Trophoblast cell (in vitro differentiated cells and primary cell): ENCODE results near the gene IL10.

Experiments
- DNase-seq, 2 donors: peaks; one replicate each; pipeline ENCODE4 v3.0.0-alpha.2; 2016
- H2AFZ ChIP-seq: 2 replicates; pipeline ENCODE4 v1.6.1; 2013; ENCODE audit warnings: low read length, moderate library complexity, mild to moderate bottlenecking; ENCODE audit not compliant: insufficient read depth, poor library complexity
- H2AK5ac ChIP-seq: 2 replicates; pipeline ENCODE4 v1.6.1; 2013; ENCODE audit warnings: mild to moderate bottlenecking, low read length
- H2BK120ac ChIP-seq: 2 replicates; pipeline ENCODE4 v1.6.1; 2013; ENCODE audit warnings: low read length, mild to moderate bottlenecking, moderate library complexity; ENCODE audit not compliant: insufficient read depth, poor library complexity
- H2BK12ac ChIP-seq: 2 replicates; pipeline ENCODE4 v1.6.1; 2013; ENCODE audit warnings: mild to moderate bottlenecking, low read length, moderate library complexity
- H2BK5ac ChIP-seq: 2 replicates; pipeline ENCODE4 v1.6.1; 2013; ENCODE audit warnings: low read length, low read depth, moderate library complexity, mild to moderate bottlenecking; ENCODE audit not compliant: poor library complexity
- H3K14ac ChIP-seq: 2 replicates; pipeline ENCODE4 v1.6.1; 2013; ENCODE audit warnings: mild to moderate bottlenecking, low read length
- H3K18ac ChIP-seq: 2 replicates; pipeline ENCODE4 v1.6.1; 2013; ENCODE audit warnings: mild to moderate bottlenecking, low read length
- H3K23ac ChIP-seq: 2 replicates; pipeline ENCODE4 v1.6.1; 2013; ENCODE audit warnings: low read length
- H3K27ac ChIP-seq: 2 replicates; pipeline ENCODE4 v1.5.1; 2013; ENCODE audit warnings: low read depth, mild to moderate bottlenecking, inconsistent platforms, low read length, moderate library complexity
- H3K27me3 ChIP-seq: 2 replicates; pipeline ENCODE4 v1.6.1; 2013; ENCODE audit warnings: inconsistent platforms, mild to moderate bottlenecking, low read length, moderate library complexity; ENCODE audit not compliant: insufficient read depth
- H3K36me3 ChIP-seq, 2 experiments: 1 replicate in 1 of 2; 2 replicates in 1 of 2; pipeline ENCODE4 v1.6.1; 2013; ENCODE audit warnings: low read length in 2 of 2, mild to moderate bottlenecking in 2 of 2, moderate library complexity in 1 of 2; ENCODE audit not compliant: insufficient read depth in 2 of 2, control insufficient read depth in 1 of 2
- H3K4ac ChIP-seq: 2 replicates; pipeline ENCODE4 v1.6.1; 2013; ENCODE audit warnings: low read depth, mild to moderate bottlenecking, low read length, moderate library complexity
- H3K4me1 ChIP-seq, 2 experiments: 1 replicate in 1 of 2; 2 replicates in 1 of 2; pipeline ENCODE4 v1.6.1; 2013; ENCODE audit warnings: low read length in 2 of 2, mild to moderate bottlenecking in 2 of 2, moderate library complexity in 1 of 2; ENCODE audit not compliant: insufficient read depth in 2 of 2, control insufficient read depth in 1 of 2
- H3K4me2 ChIP-seq: 2 replicates; pipeline ENCODE4 v1.6.1; 2013; ENCODE audit warnings: inconsistent platforms, mild to moderate bottlenecking, low read length, moderate library complexity
- H3K4me3 ChIP-seq: 2 replicates; pipeline ENCODE4 v1.5.1; 2013; ENCODE audit warnings: mild to moderate bottlenecking, low read depth, low read length, inconsistent platforms
- H3K79me1 ChIP-seq: one replicate; pipeline ENCODE4 v1.6.1; 2013; ENCODE audit warnings: low read length
- H3K79me2 ChIP-seq: 2 replicates; pipeline ENCODE4 v1.6.1; 2013; ENCODE audit warnings: low read length, mild to moderate bottlenecking; ENCODE audit not compliant: control insufficient read depth, insufficient read depth, poor library complexity
- H3K9ac ChIP-seq: 2 replicates; pipeline ENCODE4 v1.6.1; 2013; ENCODE audit warnings: mild to moderate bottlenecking, low read length
- H3K9me3 ChIP-seq: 2 replicates; pipeline ENCODE4 v1.6.1; 2013; ENCODE audit warnings: low read depth, mild to moderate bottlenecking, control low read depth, inconsistent platforms, low read length; ENCODE audit not compliant: insufficient read depth
- H4K12ac ChIP-seq: 2 replicates; pipeline ENCODE4 v1.6.1; 2013; ENCODE audit warnings: low read depth, mild to moderate bottlenecking, low read length, moderate library complexity
- H4K8ac ChIP-seq: 2 replicates; pipeline ENCODE4 v1.6.1; 2013; ENCODE audit warnings: low read depth, mild to moderate bottlenecking, low read length, moderate library complexity
- H4K91ac ChIP-seq: one replicate; pipeline ENCODE4 v1.6.1; 2013; ENCODE audit warnings: low read depth, mild to moderate bottlenecking, low read length, moderate library complexity
- WGBS: extraction: QIAGEN DNeasy Blood & Tissue Kit; methylation state at CpG from one replicate; pipeline ENCODE4 v1.1.7; 2013; ENCODE audit warnings: missing lambda C conversion rate; ENCODE audit not compliant: insufficient read length, insufficient coverage; ENCODE audit errors: extremely low coverage; 5-methylcytosine and 5-hydroxymethylcytosine counted together

IL10 gene

GRCh38 chr1:206742719-206743383 lies 29.4 kb downstream of the IL10 start:
- no peak overlapping the region for H3K9ac ChIP-seq
- no peak overlapping the region for H2BK120ac ChIP-seq
- no peak overlapping the region for H3K4ac ChIP-seq
- no peak overlapping the region for H3K4me2 ChIP-seq
- H4K8ac ChIP-seq, result no peak overlapping the region
- H4K12ac ChIP-seq, result no peak overlapping the region
- no peaks in the 10 kb centered on the region for H3K27me3 ChIP-seq
- no peak overlapping the region for H2BK5ac ChIP-seq
- H3K4me3 ChIP-seq, result no peak overlapping the region
- no peak for DNase-seq
- no peak overlapping the region for H2AK5ac ChIP-seq
- H3K27ac ChIP-seq, result no peak overlapping the region
- no peaks in the 10 kb centered on the region for H3K36me3 ChIP-seq
- no peak overlapping the region for H3K18ac ChIP-seq
- no peaks in the 10 kb centered on the region for H3K79me2 ChIP-seq
- H3K23ac ChIP-seq, result no peak overlapping the region
- peaks cover 2 to 12% of the 10 kb centered on the region in 2 experiments for H3K4me1 ChIP-seq
- no CpG with 5 or more reads among the region's 13 CpGs for WGBS
- no peak overlapping the region for H2AFZ ChIP-seq
- H4K91ac ChIP-seq, result no peak overlapping the region
- H2BK12ac ChIP-seq, result no peak overlapping the region
- no peak overlapping the region for H3K14ac ChIP-seq
- no peaks in the 10 kb centered on the region for H3K79me1 ChIP-seq
- no peaks in the 10 kb centered on the region for H3K9me3 ChIP-seq

- Histone ChIP-seq H3K18ac (no peak overlapping the region), H3K4ac (no peak overlapping the region), H3K79me1 (no peaks in the 10 kb centered on the region), H3K79me2 (no peaks in the 10 kb centered on the region), H3K4me2 (no peak overlapping the region), H4K91ac (no peak overlapping the region), H3K36me3 (peaks cover 0 to 2% of the 10 kb centered on the region in 2 experiments), H4K8ac (no peak overlapping the region), H2BK120ac (no peak overlapping the region), H2AK5ac (no peak overlapping the region), H3K23ac (no peak overlapping the region), H3K4me3 (no peak overlapping the region), H4K12ac (no peak overlapping the region), H3K27me3 (no peaks in the 10 kb centered on the region), H3K9me3 (no peaks in the 10 kb centered on the region), H3K4me1 (peaks cover 2 to 12% of the 10 kb centered on the region in 2 experiments), H3K27ac (no peak overlapping the region), H3K14ac (no peak overlapping the region), H2BK12ac (no peak overlapping the region), H2BK5ac (no peak overlapping the region), H2AFZ (no peak overlapping the region), H3K9ac (no peak overlapping the region)
- WGBS, result no CpG with 5 or more reads among the region's 6 CpGs
- DNase-seq, result no peak
These were observed 31.1 kb downstream of the IL10 start for GRCh38 chr1:206741142-206741701.

- Histone ChIP-seq H3K14ac (no peak overlapping the region), H3K9me3 (no peaks in the 10 kb centered on the region), H4K12ac (no peak overlapping the region), H3K4me2 (no peak overlapping the region), H2AK5ac (no peak overlapping the region), H3K36me3 (peaks cover 7 to 15% of the 10 kb centered on the region in 2 experiments), H3K27me3 (no peaks in the 10 kb centered on the region), H3K27ac (no peak overlapping the region), H4K8ac (no peak overlapping the region), H3K18ac (no peak overlapping the region), H3K4me3 (no peak overlapping the region), H3K79me2 (no peaks in the 10 kb centered on the region), H2BK120ac (no peak overlapping the region), H2BK12ac (no peak overlapping the region), H3K79me1 (no peaks in the 10 kb centered on the region), H3K23ac (no peak overlapping the region), H3K4ac (no peak overlapping the region), H4K91ac (no peak overlapping the region), H2AFZ (no peak overlapping the region), H2BK5ac (no peak overlapping the region), H3K4me1 (peaks cover 2 to 12% of the 10 kb centered on the region in 2 experiments), H3K9ac (no peak overlapping the region)
- no CpG with 5 or more reads among the region's 5 CpGs for WGBS
- DNase-seq, result peak in 1 of 2 donors; percentile 24
These were observed 32.8 kb downstream of the IL10 start for GRCh38 chr1:206739411-206740076.

GRCh38 chr1:206738370-206739366 lies 33.6 kb downstream of the IL10 start:
- DNase-seq, result peak in 1 of 2 donors; percentile 40
- Histone ChIP-seq H3K4me2 (no peak overlapping the region), H3K27ac (no peak overlapping the region), H3K27me3 (no peaks in the 10 kb centered on the region), H4K8ac (no peak overlapping the region), H3K79me2 (no peaks in the 10 kb centered on the region), H3K36me3 (peaks cover 14 to 21% of the 10 kb centered on the region in 2 experiments), H3K9me3 (no peaks in the 10 kb centered on the region), H2BK120ac (no peak overlapping the region), H4K12ac (no peak overlapping the region), H2BK5ac (no peak overlapping the region), H3K18ac (no peak overlapping the region), H3K4me1 (peaks cover 2 to 12% of the 10 kb centered on the region in 2 experiments), H3K9ac (no peak overlapping the region), H2AK5ac (no peak overlapping the region), H3K79me1 (no peaks in the 10 kb centered on the region), H3K4ac (no peak overlapping the region), H2BK12ac (no peak overlapping the region), H2AFZ (no peak overlapping the region), H3K4me3 (no peak overlapping the region), H3K23ac (no peak overlapping the region), H4K91ac (no peak overlapping the region), H3K14ac (no peak overlapping the region)
- WGBS, result no CpG with 5 or more reads among the region's 3 CpGs
